ENCODE measurements around the gene TWSG1.
"Not testable (repeated sequence)": the region's sequence is repeated elsewhere in the genome, so short reads cannot be mapped to it uniquely, and the experiment has no call there.

The TWSG1 gene

GRCh38 chr18:9334973-9335696 is 562 bp downstream of the TWSG1 start:
- no peak for FAIRE-seq
- peak; percentile 32 for DNase-seq (ENCODE audit: insufficient read length, low spot score)

- no peak for DNase-seq (ENCODE audit: insufficient read length, low spot score)
These were observed 1.1 kb downstream of the TWSG1 start for GRCh38 chr18:9335697-9336045.

GRCh38 chr18:9336827-9337226 is 2.3 kb downstream of the TWSG1 start:
- no peak for DNase-seq (ENCODE audit: insufficient read length, low spot score)
- no peak for FAIRE-seq

More at GRCh38 chr18:9335697-9336045, 1.1 kb downstream of the TWSG1 start:
- FAIRE-seq: no peak

GRCh38 chr18:9337873-9338272 is 3.3 kb downstream of the TWSG1 start:
- no peak for FAIRE-seq
- no peak for DNase-seq (ENCODE audit: insufficient read length, low spot score)

- FAIRE-seq (no peak), DNase-seq (ENCODE audit: insufficient read length, low spot score) (no peak)
These were observed 5.9 kb downstream of the TWSG1 start for GRCh38 chr18:9340472-9340871.

- DNase-seq (ENCODE audit: insufficient read length, low spot score) (no peak), FAIRE-seq (no peak)
These were observed 9.0 kb downstream of the TWSG1 start for GRCh38 chr18:9343577-9343976.

- FAIRE-seq: no peak
These were observed 12.2 kb downstream of the TWSG1 start for GRCh38 chr18:9346775-9347174.

GRCh38 chr18:9348079-9348671 is 13.6 kb downstream of the TWSG1 start:
- FAIRE-seq: no peak

More at GRCh38 chr18:9346775-9347174, 12.2 kb downstream of the TWSG1 start:
- DNase-seq (ENCODE audit: insufficient read length, low spot score): no peak

GRCh38 chr18:9348766-9349165 is 14.2 kb downstream of the TWSG1 start:
- FAIRE-seq (no peak), DNase-seq (ENCODE audit: insufficient read length, low spot score) (no peak)

More at GRCh38 chr18:9348079-9348671, 13.6 kb downstream of the TWSG1 start:
- peak; percentile 13 for DNase-seq (ENCODE audit: insufficient read length, low spot score)

- DNase-seq (ENCODE audit: insufficient read length, low spot score): no peak
- FAIRE-seq: no peak
These were observed 19.0 kb downstream of the TWSG1 start for GRCh38 chr18:9353596-9353995.

GRCh38 chr18:9354256-9354655 is 19.7 kb downstream of the TWSG1 start:
- no peak for FAIRE-seq
- DNase-seq (ENCODE audit: insufficient read length, low spot score): no peak

- no peak for FAIRE-seq
These were observed 22.4 kb downstream of the TWSG1 start for GRCh38 chr18:9356976-9357375.

GRCh38 chr18:9359796-9360195 is 25.2 kb downstream of the TWSG1 start:
- DNase-seq (ENCODE audit: insufficient read length, low spot score) (no peak), FAIRE-seq (no peak)

More at GRCh38 chr18:9356976-9357375, 22.4 kb downstream of the TWSG1 start:
- DNase-seq (ENCODE audit: insufficient read length, low spot score): no peak

- DNase-seq (ENCODE audit: insufficient read length, low spot score) (no peak), FAIRE-seq (no peak)
These were observed 26.6 kb downstream of the TWSG1 start for GRCh38 chr18:9361191-9361590.

- DNase-seq (ENCODE audit: insufficient read length, low spot score) (no peak), FAIRE-seq (no peak)
These were observed 28.3 kb downstream of the TWSG1 start for GRCh38 chr18:9362869-9363268.

GRCh38 chr18:9364242-9364641 is 29.7 kb downstream of the TWSG1 start:
- no peak for DNase-seq (ENCODE audit: insufficient read length, low spot score)
- FAIRE-seq: no peak

- FAIRE-seq (no peak), DNase-seq (ENCODE audit: insufficient read length, low spot score) (no peak)
These were observed 30.8 kb downstream of the TWSG1 start for GRCh38 chr18:9365406-9365805.

GRCh38 chr18:9366126-9366714 is 31.6 kb downstream of the TWSG1 start:
- FAIRE-seq: no peak
- no peak for DNase-seq (ENCODE audit: insufficient read length, low spot score)

- not testable (repeated sequence) for FAIRE-seq; DNase-seq (ENCODE audit: insufficient read length, low spot score)
These were observed 38.7 kb downstream of the TWSG1 start for GRCh38 chr18:9373254-9373653.

- DNase-seq (ENCODE audit: insufficient read length, low spot score): no peak
- FAIRE-seq: no peak
These were observed 44.5 kb downstream of the TWSG1 start for GRCh38 chr18:9379118-9379517.

GRCh38 chr18:9380101-9380500 is 45.5 kb downstream of the TWSG1 start:
- DNase-seq (ENCODE audit: insufficient read length, low spot score) (no peak), FAIRE-seq (no peak)
